ENCODE measurements around the gene CD300LD.
"Not testable (repeated sequence)": the region's sequence is repeated elsewhere in the genome, so short reads cannot be mapped to it uniquely, and the experiment has no call there.

The CD300LD gene

GRCh38 chr17:74571621-74572270, 20.3 kb downstream of the CD300LD start:
- DNase-seq (ENCODE audit: low spot score), result no peak

GRCh38 chr17:74569020-74570003, 22.8 kb downstream of the CD300LD start:
- no peak for DNase-seq (ENCODE audit: low spot score)

GRCh38 chr17:74568106-74568873, 23.8 kb downstream of the CD300LD start:
- no peak for DNase-seq (ENCODE audit: low spot score)

GRCh38 chr17:74567397-74567796, 24.7 kb downstream of the CD300LD start, which contains the start of gene CD300H:
Gene CD300H (minus strand): TSS chr17:74567509.
- DNase-seq (ENCODE audit: low spot score), result no peak

- no peak for DNase-seq (ENCODE audit: low spot score)
Observed at GRCh38 chr17:74566132-74566753, 25.8 kb downstream of the CD300LD start.

GRCh38 chr17:74565126-74565525, 27.0 kb downstream of the CD300LD start:
- DNase-seq (ENCODE audit: low spot score), result no peak

- no peak for DNase-seq (ENCODE audit: low spot score)
Observed at GRCh38 chr17:74563358-74563757, 28.7 kb downstream of the CD300LD start.

GRCh38 chr17:74561586-74561985, 30.5 kb downstream of the CD300LD start:
- no peak for DNase-seq (ENCODE audit: low spot score)

- DNase-seq (ENCODE audit: low spot score), result no peak
Observed at GRCh38 chr17:74558882-74559519, 33.1 kb downstream of the CD300LD start.

GRCh38 chr17:74558402-74558801, 33.7 kb downstream of the CD300LD start:
- DNase-seq (ENCODE audit: low spot score), result not testable (repeated sequence)

- no peak for DNase-seq (ENCODE audit: low spot score)
Observed at GRCh38 chr17:74555427-74555940, 36.6 kb downstream of the CD300LD start.

- DNase-seq (ENCODE audit: low spot score), result no peak
Observed at GRCh38 chr17:74554909-74555308, 37.2 kb downstream of the CD300LD start.

- no peak for DNase-seq (ENCODE audit: low spot score)
Observed at GRCh38 chr17:74552037-74552436, 40.0 kb downstream of the CD300LD start.

GRCh38 chr17:74550602-74551001, 41.5 kb downstream of the CD300LD start:
- no peak for DNase-seq (ENCODE audit: low spot score)

- no peak for DNase-seq (ENCODE audit: low spot score)
Observed at GRCh38 chr17:74549343-74549742, 42.7 kb downstream of the CD300LD start.

GRCh38 chr17:74547736-74548135, 44.3 kb downstream of the CD300LD start:
- no peak for DNase-seq (ENCODE audit: low spot score)

- DNase-seq (ENCODE audit: low spot score), result no peak
Observed at GRCh38 chr17:74547264-74547663, 44.8 kb downstream of the CD300LD start.

GRCh38 chr17:74546586-74546985, 45.5 kb downstream of the CD300LD start:
- no peak for DNase-seq (ENCODE audit: low spot score)

GRCh38 chr17:74545843-74546230, 46.2 kb downstream of the CD300LD start, which contains the start of gene CD300C:
Gene CD300C (minus strand): TSS chr17:74546115. CDS start chr17:74545782, 333 bp downstream.
- no peak for DNase-seq (ENCODE audit: low spot score)

GRCh38 chr17:74544991-74545842, 46.9 kb downstream of the CD300LD start:
- DNase-seq (ENCODE audit: low spot score), result no peak

Data from hematopoietic multipotent progenitor cell treated with erythropoietin and hydrocortisone succinate and interleukin-3 and kit ligand, for 17 days (in vitro differentiated cells).